H1 (cell line): Measurements from ENCODE around the gene GTPBP1. TPM values are rescaled to one million over a fixed set of nuclear protein-coding genes. Genes with fewer than 3 reads are reported as not detected.

ENCODE experiments used
- CTCF ChIA-PET: fragments of 300-600 bp; sonication (Branson Sonifier 250); formaldehyde crosslinking; loops from one replicate; lab custom pipeline; 2021; ENCODE audit not compliant: partially characterized antibody; lab: Charles Lee
- POLR2A ChIA-PET: fragments of 300-600 bp; sonication (Branson Sonifier 250); formaldehyde crosslinking; loops from one replicate; lab custom pipeline; 2021; ENCODE audit warnings: inconsistent platforms; ENCODE audit not compliant: partially characterized antibody; lab: Charles Lee
- DNase-seq, 2 experiments: peaks; one replicate each; pipeline versions ENCODE4 v3.0.0 to v3.0.0-alpha.2; 2010 to 2022; ENCODE audit warnings: low spot score in 2 of 2, low read depth in 1 of 2, mixed read lengths in 1 of 2
- FAIRE-seq: peaks from 2 replicates; lab custom pipeline; 2011; peaks lifted over from hg19 to GRCh38; lab: Jason Lieb, UNC
- H2AFZ ChIP-seq: 2 replicates; pipeline ENCODE4 v1.8.1; 2012; ENCODE audit warnings: low read length, inconsistent platforms
- H2AK5ac ChIP-seq: 2 replicates; pipeline ENCODE4 v1.6.1; 2013; ENCODE audit warnings: low read depth, low read length
- H2BK120ac ChIP-seq: replicated peaks from 2 replicates; pipeline ENCODE3; 2013; ENCODE audit warnings: low read depth, low read length, inconsistent platforms
- H2BK12ac ChIP-seq: 2 replicates; pipeline ENCODE4 v1.6.1; 2013; ENCODE audit warnings: low read depth, low read length
- H2BK15ac ChIP-seq: 2 replicates; pipeline ENCODE4 v1.6.1; 2013; ENCODE audit warnings: low read length
- H2BK20ac ChIP-seq: 2 replicates; pipeline ENCODE4 v1.6.1; 2013; ENCODE audit warnings: low read length
- H2BK5ac ChIP-seq: 2 replicates; pipeline ENCODE4 v1.6.1; 2013; ENCODE audit warnings: low read depth, low read length
- H3K14ac ChIP-seq: 2 replicates; pipeline ENCODE4 v1.6.1; 2013; ENCODE audit warnings: inconsistent platforms; ENCODE audit not compliant: insufficient read length
- H3K18ac ChIP-seq: 2 replicates; pipeline ENCODE4 v1.6.1; 2013; ENCODE audit warnings: low read length; ENCODE audit errors: extremely low read depth
- H3K23ac ChIP-seq: 2 replicates; pipeline ENCODE4 v1.6.1; 2013; ENCODE audit warnings: inconsistent platforms; ENCODE audit not compliant: insufficient read length
- H3K23me2 ChIP-seq: 2 replicates; pipeline ENCODE4 v1.6.1; 2013; ENCODE audit warnings: low read depth, low read length
- H3K27ac ChIP-seq: 2 replicates; pipeline ENCODE4 v1.6.1; 2011; ENCODE audit warnings: low read depth, low read length, inconsistent platforms
- H3K27me3 ChIP-seq, 4 experiments: replicated peaks in 1 of 4; 1 replicate in 1 of 4; 2 replicates in 3 of 4; pipeline versions ENCODE4 v1.6.1 to v1.8.1; 2011 to 2013; ENCODE audit warnings: low read length in 3 of 4, mild to moderate bottlenecking in 3 of 4, inconsistent platforms in 2 of 4, mixed read lengths in 2 of 4, moderate library complexity in 1 of 4; ENCODE audit not compliant: control insufficient read depth in 3 of 4, insufficient read depth in 3 of 4; ENCODE audit errors: extremely low read depth in 1 of 4
- H3K36me3 ChIP-seq, 4 experiments: 2 replicates each; pipeline versions ENCODE4 v1.6.1 to v1.8.1; 2011 to 2013; ENCODE audit warnings: mild to moderate bottlenecking in 4 of 4, low read length in 3 of 4, moderate library complexity in 2 of 4, control low read depth in 1 of 4, inconsistent platforms in 1 of 4; ENCODE audit not compliant: insufficient read depth in 4 of 4, control insufficient read depth in 2 of 4
- H3K4ac ChIP-seq: replicated peaks from 2 replicates; pipeline ENCODE3; 2013; ENCODE audit warnings: low read length, low read depth, mixed read lengths, inconsistent platforms; ENCODE audit not compliant: insufficient read length
- H3K4me1 ChIP-seq, 4 experiments: replicated peaks in 1 of 4; 1 replicate in 1 of 4; 2 replicates in 3 of 4; pipeline versions ENCODE4 v1.6.1 to v1.8.1; 2011 to 2013; ENCODE audit warnings: low read length in 3 of 4, inconsistent platforms in 2 of 4, mixed read lengths in 1 of 4; ENCODE audit not compliant: insufficient read depth in 4 of 4, control insufficient read depth in 3 of 4
- H3K4me2 ChIP-seq, 2 experiments: 2 replicates each; pipeline versions ENCODE4 v1.6.1 to v1.8.1; 2011 to 2013; ENCODE audit warnings: low read depth in 2 of 2, low read length in 2 of 2, control low read depth in 1 of 2, inconsistent platforms in 1 of 2, mild to moderate bottlenecking in 1 of 2; ENCODE audit not compliant: insufficient read depth in 1 of 2
- H3K4me3 ChIP-seq, 4 experiments: fragments of 200-600, 300-600 bp in 1 of 4; sonication (generic), shearing (Covaris generic), sonication (Bioruptor Twin) in 1 of 4; 2 replicates each; pipeline versions ENCODE4 v1.5.1 to v1.8.1; 2011 to 2016; ENCODE audit warnings: low read length in 4 of 4, low read depth in 3 of 4, control low read depth in 2 of 4, inconsistent platforms in 2 of 4, mild to moderate bottlenecking in 2 of 4, mixed read lengths in 1 of 4, moderate library complexity in 1 of 4; ENCODE audit not compliant: insufficient read depth in 2 of 4; ENCODE audit errors: extremely low read depth in 1 of 4
- H3K56ac ChIP-seq: replicated peaks from 2 replicates; pipeline ENCODE3; 2013; ENCODE audit warnings: low read depth, mild to moderate bottlenecking, mixed read lengths, low read length, inconsistent platforms; ENCODE audit not compliant: insufficient read length
- H3K79me1 ChIP-seq: 2 replicates; pipeline ENCODE4 v1.6.1; 2013; ENCODE audit warnings: low read depth, low read length, control low read depth
- H3K79me2 ChIP-seq, 2 experiments: 2 replicates each; pipeline versions ENCODE4 v1.6.1 to v1.8.1; 2012 to 2013; ENCODE audit warnings: low read length in 2 of 2, mild to moderate bottlenecking in 2 of 2, inconsistent platforms in 1 of 2; ENCODE audit not compliant: insufficient read depth in 2 of 2, control insufficient read depth in 1 of 2
- H3K9ac ChIP-seq, 4 experiments: replicated peaks in 1 of 4; 1 replicate in 1 of 4; 2 replicates in 3 of 4; pipeline versions ENCODE4 v1.6.1 to v1.8.1; 2011 to 2013; ENCODE audit warnings: low read depth in 3 of 4, low read length in 3 of 4, control low read depth in 2 of 4, mild to moderate bottlenecking in 2 of 4, moderate library complexity in 2 of 4, inconsistent platforms in 1 of 4; ENCODE audit errors: extremely low read depth in 1 of 4
- H3K9me3 ChIP-seq, 2 experiments: 2 replicates each; pipeline versions ENCODE4 v1.6.1 to v1.8.1; 2012 to 2013; ENCODE audit warnings: mild to moderate bottlenecking in 2 of 2, moderate library complexity in 2 of 2, control low read depth in 1 of 2, inconsistent platforms in 1 of 2, low read depth in 1 of 2, low read length in 1 of 2, mixed read lengths in 1 of 2; ENCODE audit not compliant: insufficient read depth in 2 of 2
- H4K20me1 ChIP-seq, 2 experiments: replicated peaks in 1 of 2; 2 replicates each; pipeline versions ENCODE3 to v1.8.1; 2011 to 2013; ENCODE audit warnings: inconsistent platforms in 2 of 2, low read length in 2 of 2, mild to moderate bottlenecking in 1 of 2; ENCODE audit not compliant: insufficient read depth in 2 of 2, control insufficient read depth in 1 of 2
- H4K5ac ChIP-seq: 2 replicates; pipeline ENCODE4 v1.6.1; 2013; ENCODE audit warnings: low read length, low read depth, mixed read lengths, inconsistent platforms; ENCODE audit not compliant: insufficient read length
- H4K8ac ChIP-seq: 2 replicates; pipeline ENCODE4 v1.8.0; 2013; ENCODE audit warnings: mild to moderate bottlenecking, moderate library complexity, low read length, inconsistent platforms; ENCODE audit not compliant: insufficient read depth; ENCODE audit errors: extremely low read depth
- H4K91ac ChIP-seq: replicated peaks from 2 replicates; pipeline ENCODE3; 2013; ENCODE audit warnings: low read length, mixed read lengths, inconsistent platforms; ENCODE audit not compliant: insufficient read length
- CBX5 ChIP-seq: fragments of 300-800, 300-1000 bp; sonication (generic); IDR thresholded peaks from 2 replicates; pipeline ENCODE4 v1.7.1; 2016; ENCODE audit warnings: antibody characterized with exemption, low read length, low read depth
- EGR1 ChIP-seq: IDR thresholded peaks from 2 replicates; pipeline ENCODE4 v1.6.1; 2011; ENCODE audit warnings: low read depth, low read length, borderline replicate concordance
- EP300 ChIP-seq, 2 experiments: IDR thresholded peaks; 1 replicate in 1 of 2; 2 replicates in 1 of 2; pipeline ENCODE4 v1.6.1; 2011 to 2012; ENCODE audit warnings: low read depth in 2 of 2, low read length in 2 of 2, mild to moderate bottlenecking in 2 of 2, borderline replicate concordance in 1 of 2, inconsistent platforms in 1 of 2, moderate library complexity in 1 of 2
- GABPA ChIP-seq: IDR thresholded peaks from 2 replicates; pipeline ENCODE4 v1.6.1; 2011; ENCODE audit warnings: mild to moderate bottlenecking, low read length, moderate library complexity, borderline replicate concordance; ENCODE audit not compliant: insufficient read depth
- HDAC6 ChIP-seq: IDR thresholded peaks from one replicate; pipeline ENCODE4 v1.7.1; 2012; ENCODE audit warnings: low read depth, mild to moderate bottlenecking, inconsistent platforms, low read length, moderate library complexity
- KDM4A ChIP-seq: IDR thresholded peaks from one replicate; pipeline ENCODE4 v1.7.1; 2012; ENCODE audit warnings: low read depth, mild to moderate bottlenecking, moderate library complexity, low read length, inconsistent platforms; ENCODE audit not compliant: severe bottlenecking
- SIN3A ChIP-seq, 2 experiments: IDR thresholded peaks in 1 of 2; conservative IDR thresholded peaks in 1 of 2; 2 replicates each; pipeline ENCODE4 v1.6.1; 2011 to 2012; ENCODE audit warnings: low read length in 2 of 2, improper control_type of control experiment in 1 of 2, low read depth in 1 of 2, mild to moderate bottlenecking in 1 of 2
- SIX5 ChIP-seq: IDR thresholded peaks from 2 replicates; pipeline ENCODE4 v1.6.1; 2011; ENCODE audit warnings: mild to moderate bottlenecking, low read depth, low read length
- SP2 ChIP-seq: IDR thresholded peaks from 2 replicates; pipeline ENCODE4 v1.6.1; 2012; ENCODE audit warnings: mild to moderate bottlenecking, low read length, inconsistent platforms
- SP4 ChIP-seq: IDR thresholded peaks from 2 replicates; pipeline ENCODE4 v1.6.1; 2012; ENCODE audit warnings: low read length, inconsistent platforms
- WGBS, 2 experiments: shearing (Covaris generic) in 1 of 2; methylation state at CpG; one replicate each; pipeline versions ENCODE4 v1.1.6 to v1.1.7; 2013 to 2015; ENCODE audit warnings: low lambda C conversion rate in 2 of 2, mixed read lengths in 2 of 2, inconsistent platforms in 1 of 2, low coverage in 1 of 2, missing lambda C conversion rate in 1 of 2; ENCODE audit not compliant: insufficient replicate concordance in 2 of 2, insufficient coverage in 1 of 2, insufficient read length in 1 of 2; ENCODE audit errors: extremely low coverage in 1 of 2, missing lambda C conversion rate in 1 of 2; 5-methylcytosine and 5-hydroxymethylcytosine counted together
- polyA plus RNA-seq, 7 experiments: library from polyadenylated mRNA; depleted of rRNA in 3 of 7; stranded (reverse) in 5 of 7; unstranded in 2 of 7; fragments of >200 nt in 5 of 7; fragments of 200-250 nt in 2 of 7; gene quantifications; 1 replicate in 5 of 7; 2 replicates in 1 of 7; 4 replicates in 1 of 7; pipeline versions ENCODE4 v1.2.1 to v1.2.3, GENCODE V29; 2011 to 2013; ENCODE audit warnings: missing spikeins in 2 of 7, mixed read lengths in 2 of 7
- total RNA-seq: library from RNA; stranded (reverse); fragmentation: NEBNext Ultra II Directional; extraction: Animal tissue kit (Norgen Biotek cat#: 25700); gene quantifications from 2 replicates; pipeline ENCODE4 v1.2.1, GENCODE V29; 2021
- TF ChIP-seq, protein P1 (sequence below): IDR thresholded peaks from 2 replicates; pipeline ENCODE4 v1.6.1; 2011; ENCODE audit warnings: low read depth, mild to moderate bottlenecking, low read length; ENCODE audit not compliant: insufficient read depth
- TF ChIP-seq, protein P2 (sequence below): IDR thresholded peaks from 2 replicates; pipeline ENCODE4 v1.6.1; 2011; ENCODE audit warnings: low read length, improper control_type of control experiment

Gene GTPBP1
- total and polyA plus RNA-seq, 2 of the 8 experiments (the other 6 are each of a cell fraction or from before 2014, with no cell fraction given): 53.1 to 91.8 TPM

DNA sequence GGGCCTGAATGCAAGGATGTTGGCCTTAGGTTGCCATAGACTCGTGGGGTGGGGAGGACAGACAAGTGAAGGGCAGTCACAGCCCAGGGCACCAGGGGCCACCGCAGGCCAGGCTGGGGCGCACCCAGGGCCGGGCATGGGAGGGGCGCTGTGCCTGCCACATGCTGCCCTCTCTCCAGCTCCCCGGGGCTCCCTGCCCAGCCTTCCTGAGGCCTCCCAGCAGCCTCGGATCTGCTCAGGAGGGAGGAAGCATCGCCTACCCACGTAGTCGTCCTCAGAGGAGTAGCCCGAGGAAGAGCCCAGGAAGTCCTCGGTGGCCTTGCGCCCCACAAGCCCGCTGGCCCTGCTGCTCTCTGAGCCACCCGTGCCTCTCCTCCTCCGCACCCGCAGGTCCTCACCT lies 44.9 kb downstream of the GTPBP1 start:
- Histone ChIP-seq H4K5ac (no peak overlapping the region), H3K9me3 (no peaks in the 10 kb centered on the region), H3K9ac (no peak overlapping the region), H2BK120ac (no peak overlapping the region), H3K23ac (no peak overlapping the region), H3K36me3 (no peaks in the 10 kb centered on the region), H3K4me1 (peaks cover 2 to 12% (median 8%) of the 10 kb centered on the region in 4 experiments), H3K18ac (no peak overlapping the region), H3K79me1 (no peaks in the 10 kb centered on the region), H2AK5ac (no peak overlapping the region), H3K23me2 (peaks cover 13% of the 10 kb centered on the region; the same call in 1 of the 2 replicates), H2BK20ac (no peak overlapping the region), H2BK12ac (no peak overlapping the region), H3K79me2 (no peaks in the 10 kb centered on the region), H4K91ac (no peak overlapping the region), H2BK15ac (no peak overlapping the region), H3K27me3 (peaks cover 0 to 5% (median 0%) of the 10 kb centered on the region in 4 experiments; a peak in 3 of 7 replicates), H2BK5ac (no peak overlapping the region), H3K14ac (no peak overlapping the region), H3K4me2 (no peak overlapping the region), H3K27ac (no peak overlapping the region), H4K20me1 (peaks cover 0 to 3% of the 10 kb centered on the region in 2 experiments), H3K4ac (no peak overlapping the region), H3K56ac (no peak overlapping the region), H3K4me3 (no peak overlapping the region), H2AFZ (no peak overlapping the region), H4K8ac (no peak overlapping the region)
- FAIRE-seq (no peak), DNase-seq (no peak)
- ChIA-PET POLR2A (interaction anchor here (1.0 to 10.3 kb wide), 2 partner anchors 13 to 38 kb away, joined by 3 to 112 read pairs; no protein-coding TSS in a partner anchor), CTCF (interaction anchor here (1.4 to 7.9 kb wide), 5 partner anchors 8 to 25 kb away, joined by 3 to 95 read pairs (median 8); no protein-coding TSS in a partner anchor)
- 90% methylated on average over 11 of the region's 17 CpGs; no CpG with 5 or more reads in 1 of the 2 experiments for WGBS, 2 experiments
- no peak for TF ChIP-seq SIN3A (conservative IDR thresholded peaks at IDR 0.05 in 1 of 2, IDR thresholded peaks at IDR 0.05 in 1 of 2; ENCODE audit: low read depth in 1 of 2, low read length in 2 of 2)
- no peak for TF ChIP-seq EP300 (IDR thresholded peaks at IDR 0.05; ENCODE audit: borderline replicate concordance in 1 of 2, low read depth in 2 of 2, low read length in 2 of 2)
- no peak for TF ChIP-seq SP2
- TF ChIP-seq EGR1: no peak
- no peak for TF ChIP-seq CBX5
- TF ChIP-seq SP4: no peak
- no peak for TF ChIP-seq SIX5
- TF ChIP-seq, protein P1, sequence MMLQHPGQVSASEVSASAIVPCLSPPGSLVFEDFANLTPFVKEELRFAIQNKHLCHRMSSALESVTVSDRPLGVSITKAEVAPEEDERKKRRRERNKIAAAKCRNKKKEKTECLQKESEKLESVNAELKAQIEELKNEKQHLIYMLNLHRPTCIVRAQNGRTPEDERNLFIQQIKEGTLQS: no peak
- no peak for TF ChIP-seq HDAC6
- TF ChIP-seq KDM4A: no peak
- no peak for TF ChIP-seq GABPA
- TF ChIP-seq, protein P2, sequence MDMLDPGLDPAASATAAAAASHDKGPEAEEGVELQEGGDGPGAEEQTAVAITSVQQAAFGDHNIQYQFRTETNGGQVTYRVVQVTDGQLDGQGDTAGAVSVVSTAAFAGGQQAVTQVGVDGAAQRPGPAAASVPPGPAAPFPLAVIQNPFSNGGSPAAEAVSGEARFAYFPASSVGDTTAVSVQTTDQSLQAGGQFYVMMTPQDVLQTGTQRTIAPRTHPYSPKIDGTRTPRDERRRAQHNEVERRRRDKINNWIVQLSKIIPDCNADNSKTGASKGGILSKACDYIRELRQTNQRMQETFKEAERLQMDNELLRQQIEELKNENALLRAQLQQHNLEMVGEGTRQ: no peak
